ENCODE data around the gene PECR. TPM values are rescaled to one million over a fixed set of nuclear protein-coding genes. Genes with fewer than 3 reads are reported as not detected.

The PECR gene
- total and polyA plus RNA-seq, 10 of the 15 experiments (the other 5 are each of a cell fraction or from before 2014, with no cell fraction given) = 7.6 to 37.4 (median 25.7) TPM

DNA sequence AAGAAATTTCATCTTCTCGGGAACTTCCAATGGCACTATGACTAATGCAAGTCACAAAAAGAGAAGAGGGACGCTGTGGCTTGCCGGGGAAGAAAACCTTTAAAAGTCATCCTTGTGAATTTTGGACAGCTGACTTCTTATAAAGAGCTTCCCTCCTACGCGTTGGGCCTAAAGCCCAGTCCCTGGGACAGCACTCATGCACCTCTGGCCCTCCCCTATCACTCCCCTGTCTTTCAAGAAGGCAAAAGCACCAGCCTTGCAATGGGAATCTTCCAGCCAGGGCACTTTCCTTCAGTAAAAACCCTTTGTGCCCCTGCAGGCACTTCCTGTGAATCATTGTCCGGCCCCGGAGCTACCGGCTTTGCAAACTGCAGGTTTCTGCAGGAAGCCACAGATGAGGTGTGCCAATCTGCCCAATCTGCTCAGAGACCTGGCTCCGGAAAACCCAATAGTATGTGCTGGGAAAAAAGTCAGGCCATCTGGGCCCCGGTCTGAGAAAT, 75.4 kb downstream of the PECR start (continued):
- TF ChIP-seq WRNIP1 (IDR thresholded peaks at IDR 0.05; ENCODE audit: borderline replicate concordance, low read depth, low read length) (0 out of 2 replicates have a peak, but pooled peaks have one; percentile 84), MEF2B (IDR thresholded peaks at IDR 0.05; ENCODE audit: partially characterized antibody, poor library complexity, severe bottlenecking) (peak; percentile 69), FOS (IDR thresholded peaks at IDR 0.05; ENCODE audit: borderline replicate concordance, extremely low read depth, insufficient read length) (no peak), YBX1 (IDR thresholded peaks at IDR 0.05) (no peak), RAD51 (IDR thresholded peaks at IDR 0.05) (0 out of 2 replicates have a peak, but pooled peaks have one; percentile 11), IKZF1 (conservative IDR thresholded peaks at IDR 0.05) (peak; percentile 83), TBL1XR1 (IDR thresholded peaks at IDR 0.05; ENCODE audit: low read depth, low read length) (0 out of 2 replicates have a peak, but pooled peaks have one; percentile 4), CHD4 (IDR thresholded peaks at IDR 0.05) (no peak), CUX1 (IDR thresholded peaks at IDR 0.05; ENCODE audit: insufficient replicate concordance, low read depth, low read length) (peak; percentile 70), PAX8 (IDR thresholded peaks at IDR 0.05) (no peak), BHLHE40 (IDR thresholded peaks at IDR 0.05; ENCODE audit: borderline replicate concordance in 1 of 2, low read depth in 2 of 2, low read length in 1 of 2) (peak; percentile 5 to 42; a peak in 2 of 4 replicates), ZNF384 (IDR thresholded peaks at IDR 0.05; ENCODE audit: borderline replicate concordance, low read depth, low read length) (0 out of 2 replicates have a peak, but pooled peaks have one; percentile 15), SUPT20H (IDR thresholded peaks at IDR 0.05; ENCODE audit: borderline replicate concordance, control insufficient read depth, low read depth, low read length) (no peak), TCF7 (IDR thresholded peaks at IDR 0.05; ENCODE audit: borderline replicate concordance) (peak; percentile 33; the same call in 1 of the 2 replicates), HDGF (IDR thresholded peaks at IDR 0.05) (peak; percentile 75; the same call in 1 of the 2 replicates), CBX5 (IDR thresholded peaks at IDR 0.05; ENCODE audit: low read depth) (0 out of 2 replicates have a peak, but pooled peaks have one; percentile 22), NFIC (IDR thresholded peaks at IDR 0.05; ENCODE audit: low read depth, low read length) (peak; percentile 57), POLR2A (IDR thresholded peaks at IDR 0.05; ENCODE audit: low read depth, low read length) (peak; percentile 41; the same call in 1 of the 2 replicates)
- TF ChIP-seq, protein P1, sequence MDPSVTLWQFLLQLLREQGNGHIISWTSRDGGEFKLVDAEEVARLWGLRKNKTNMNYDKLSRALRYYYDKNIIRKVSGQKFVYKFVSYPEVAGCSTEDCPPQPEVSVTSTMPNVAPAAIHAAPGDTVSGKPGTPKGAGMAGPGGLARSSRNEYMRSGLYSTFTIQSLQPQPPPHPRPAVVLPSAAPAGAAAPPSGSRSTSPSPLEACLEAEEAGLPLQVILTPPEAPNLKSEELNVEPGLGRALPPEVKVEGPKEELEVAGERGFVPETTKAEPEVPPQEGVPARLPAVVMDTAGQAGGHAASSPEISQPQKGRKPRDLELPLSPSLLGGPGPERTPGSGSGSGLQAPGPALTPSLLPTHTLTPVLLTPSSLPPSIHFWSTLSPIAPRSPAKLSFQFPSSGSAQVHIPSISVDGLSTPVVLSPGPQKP (IDR thresholded peaks at IDR 0.05; ENCODE audit: low read depth, low read length) = no peak
- TF ChIP-seq, protein P2, sequence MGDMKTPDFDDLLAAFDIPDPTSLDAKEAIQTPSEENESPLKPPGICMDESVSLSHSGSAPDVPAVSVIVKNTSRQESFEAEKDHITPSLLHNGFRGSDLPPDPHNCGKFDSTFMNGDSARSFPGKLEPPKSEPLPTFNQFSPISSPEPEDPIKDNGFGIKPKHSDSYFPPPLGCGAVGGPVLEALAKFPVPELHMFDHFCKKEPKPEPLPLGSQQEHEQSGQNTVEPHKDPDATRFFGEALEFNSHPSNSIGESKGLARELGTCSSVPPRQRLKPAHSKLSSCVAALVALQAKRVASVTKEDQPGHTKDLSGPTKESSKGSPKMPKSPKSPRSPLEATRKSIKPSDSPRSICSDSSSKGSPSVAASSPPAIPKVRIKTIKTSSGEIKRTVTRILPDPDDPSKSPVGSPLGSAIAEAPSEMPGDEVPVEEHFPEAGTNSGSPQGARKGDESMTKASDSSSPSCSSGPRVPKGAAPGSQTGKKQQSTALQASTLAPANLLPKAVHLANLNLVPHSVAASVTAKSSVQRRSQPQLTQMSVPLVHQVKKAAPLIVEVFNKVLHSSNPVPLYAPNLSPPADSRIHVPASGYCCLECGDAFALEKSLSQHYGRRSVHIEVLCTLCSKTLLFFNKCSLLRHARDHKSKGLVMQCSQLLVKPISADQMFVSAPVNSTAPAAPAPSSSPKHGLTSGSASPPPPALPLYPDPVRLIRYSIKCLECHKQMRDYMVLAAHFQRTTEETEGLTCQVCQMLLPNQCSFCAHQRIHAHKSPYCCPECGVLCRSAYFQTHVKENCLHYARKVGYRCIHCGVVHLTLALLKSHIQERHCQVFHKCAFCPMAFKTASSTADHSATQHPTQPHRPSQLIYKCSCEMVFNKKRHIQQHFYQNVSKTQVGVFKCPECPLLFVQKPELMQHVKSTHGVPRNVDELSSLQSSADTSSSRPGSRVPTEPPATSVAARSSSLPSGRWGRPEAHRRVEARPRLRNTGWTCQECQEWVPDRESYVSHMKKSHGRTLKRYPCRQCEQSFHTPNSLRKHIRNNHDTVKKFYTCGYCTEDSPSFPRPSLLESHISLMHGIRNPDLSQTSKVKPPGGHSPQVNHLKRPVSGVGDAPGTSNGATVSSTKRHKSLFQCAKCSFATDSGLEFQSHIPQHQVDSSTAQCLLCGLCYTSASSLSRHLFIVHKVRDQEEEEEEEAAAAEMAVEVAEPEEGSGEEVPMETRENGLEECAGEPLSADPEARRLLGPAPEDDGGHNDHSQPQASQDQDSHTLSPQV (IDR thresholded peaks at IDR 0.05) = no peak

Measured in GM12878 (cell line).